Liver (tissue), 9 donors: ENCODE data around the gene ZSCAN10. TPM values are rescaled to one million over a fixed set of nuclear protein-coding genes. Genes with fewer than 3 reads are reported as not detected.

ENCODE experiments used
- DNase-seq: peaks from one replicate; pipeline ENCODE4 v3.0.0-alpha.2; 2017; ENCODE audit warnings: low spot score
- H3K27ac ChIP-seq, 2 donors: one replicate each; pipeline ENCODE4 v1.7.0; 2013; ENCODE audit warnings: inconsistent platforms in 2 of 2, low read length in 2 of 2, control low read depth in 1 of 2, low read depth in 1 of 2, mild to moderate bottlenecking in 1 of 2
- H3K27me3 ChIP-seq, 4 donors: one replicate each; pipeline versions ENCODE4 v1.6.1 to v1.7.0; 2013; ENCODE audit warnings: low read length in 3 of 4, inconsistent platforms in 1 of 4, mild to moderate bottlenecking in 1 of 4, moderate library complexity in 1 of 4; ENCODE audit not compliant: control insufficient read depth in 4 of 4, insufficient read depth in 4 of 4
- H3K36me3 ChIP-seq, 4 donors: one replicate each; pipeline versions ENCODE4 v1.6.1 to v1.7.0; 2013; ENCODE audit warnings: low read length in 3 of 4, mild to moderate bottlenecking in 3 of 4, low read depth in 1 of 4, moderate library complexity in 1 of 4; ENCODE audit not compliant: control insufficient read depth in 4 of 4, insufficient read depth in 3 of 4
- H3K4me1 ChIP-seq, 4 donors: one replicate each; pipeline versions ENCODE4 v1.6.1 to v1.7.0; 2013; ENCODE audit warnings: low read length in 3 of 4, mild to moderate bottlenecking in 3 of 4, moderate library complexity in 1 of 4; ENCODE audit not compliant: control insufficient read depth in 4 of 4, insufficient read depth in 4 of 4
- H3K4me3 ChIP-seq, 3 donors: one replicate each; pipeline versions ENCODE4 v1.6.1 to v1.7.0; 2013; ENCODE audit warnings: low read length in 3 of 3, control low read depth in 1 of 3, low read depth in 1 of 3, mild to moderate bottlenecking in 1 of 3
- H3K9ac ChIP-seq, 2 donors: one replicate each; pipeline ENCODE4 v1.7.0; 2013; ENCODE audit warnings: low read length in 2 of 2, mild to moderate bottlenecking in 2 of 2, moderate library complexity in 2 of 2, control low read depth in 1 of 2, low read depth in 1 of 2
- H3K9me3 ChIP-seq, 4 donors: one replicate each; pipeline versions ENCODE4 v1.6.1 to v1.7.0; 2013; ENCODE audit warnings: low read length in 3 of 4; ENCODE audit not compliant: control insufficient read depth in 4 of 4
- CTCF ChIP-seq: fragments of 150-350 bp; IDR thresholded peaks from 2 replicates; pipeline ENCODE4 v1.5.1; 2017; ENCODE audit warnings: improper control_type of control experiment, low read depth, low read length; ENCODE audit not compliant: missing input control
- EGR1 ChIP-seq, 2 donors: IDR thresholded peaks; 2 replicates each; pipeline ENCODE4 v1.6.1; 2016 to 2018; ENCODE audit warnings: antibody characterized with exemption in 2 of 2, low read depth in 2 of 2
- FOXA1 ChIP-seq: IDR thresholded peaks from 2 replicates; pipeline ENCODE4 v1.6.1; 2016; ENCODE audit warnings: antibody characterized with exemption
- FOXA2 ChIP-seq: IDR thresholded peaks from 2 replicates; pipeline ENCODE4 v1.6.1; 2016; ENCODE audit warnings: antibody characterized with exemption
- GABPA ChIP-seq, 2 donors: IDR thresholded peaks in 1 of 2; conservative IDR thresholded peaks in 1 of 2; 2 replicates each; pipeline ENCODE4 v1.6.1; 2016; ENCODE audit warnings: antibody characterized with exemption in 2 of 2, mild to moderate bottlenecking in 1 of 2, moderate library complexity in 1 of 2
- HNF4A ChIP-seq, 2 donors: conservative IDR thresholded peaks; 2 replicates each; pipeline ENCODE4 v1.6.1; 2016; ENCODE audit warnings: antibody characterized with exemption in 2 of 2, mild to moderate bottlenecking in 2 of 2
- JUND ChIP-seq, 2 donors: IDR thresholded peaks; 2 replicates each; pipeline ENCODE4 v1.6.1; 2016; ENCODE audit warnings: antibody characterized with exemption in 2 of 2
- MAX ChIP-seq: IDR thresholded peaks from 2 replicates; pipeline ENCODE4 v1.6.1; 2016; ENCODE audit warnings: antibody characterized with exemption
- NR2F2 ChIP-seq: IDR thresholded peaks from 2 replicates; pipeline ENCODE4 v1.6.1; 2016; ENCODE audit warnings: antibody characterized with exemption
- RAD21 ChIP-seq, 2 donors: IDR thresholded peaks; 2 replicates each; pipeline ENCODE4 v1.6.1; 2016; ENCODE audit warnings: antibody characterized with exemption in 2 of 2, mild to moderate bottlenecking in 2 of 2
- RXRA ChIP-seq, 2 donors: IDR thresholded peaks; 2 replicates each; pipeline ENCODE4 v1.6.1; 2017 to 2018; ENCODE audit warnings: antibody characterized with exemption in 2 of 2, mild to moderate bottlenecking in 1 of 2
- SP1 ChIP-seq: IDR thresholded peaks from 2 replicates; pipeline ENCODE4 v1.6.1; 2018; ENCODE audit warnings: antibody characterized with exemption, mild to moderate bottlenecking
- YY1 ChIP-seq: IDR thresholded peaks from 2 replicates; pipeline ENCODE4 v1.6.1; 2016; ENCODE audit warnings: antibody characterized with exemption, mild to moderate bottlenecking
- ZBTB33 ChIP-seq: IDR thresholded peaks from 2 replicates; pipeline ENCODE4 v1.6.1; 2016; ENCODE audit warnings: antibody characterized with exemption
- WGBS: extraction: QIAGEN DNeasy Blood & Tissue Kit; methylation state at CpG from one replicate; pipeline ENCODE4 v1.1.7; 2013; 5-methylcytosine and 5-hydroxymethylcytosine counted together
- polyA plus RNA-seq, 2 donors: library from polyadenylated mRNA; stranded (reverse) in 1 of 2; unstranded in 1 of 2; fragments of 200-250 nt in 1 of 2; fragments of >200 nt in 1 of 2; fragmentation: Nextera tagmentation in 1 of 2; extraction: Ambion mirVana in 1 of 2; gene quantifications; one replicate each; pipeline versions ENCODE4 v1.2.1 to v1.2.3, GENCODE V29; 2013 to 2015
- total RNA-seq, 2 donors: library from RNA; depleted of rRNA; stranded (reverse); fragments of >200 nt; gene quantifications; one replicate each; pipeline ENCODE4 v1.2.3, GENCODE V29; 2014
- TF ChIP-seq, protein P1 (sequence below): IDR thresholded peaks from 2 replicates; pipeline ENCODE4 v1.6.1; 2016; ENCODE audit warnings: antibody characterized with exemption, mild to moderate bottlenecking
- TF ChIP-seq, protein P2 (sequence below): IDR thresholded peaks from 2 replicates; pipeline ENCODE4 v1.6.1; 2016; ENCODE audit warnings: antibody characterized with exemption
- donor health status: healthy.
- donor health status: healthy.
- donor health status: healthy.
- donor health status: healthy.
- donor health status: healthy.

Gene ZSCAN10
- total and polyA plus RNA-seq, 4 donors = not detected

- H3K9me3 ChIP-seq = no peaks in the 10 kb centered on the region
- DNase-seq = no peak
- H3K36me3 ChIP-seq = peaks cover 0 to 35% (median 7%) of the 10 kb centered on the region in 4 donors
- H3K27me3 ChIP-seq = no peaks in the 10 kb centered on the region
- no peak overlapping the region for H3K4me3 ChIP-seq
- H3K4me1 ChIP-seq = peaks cover 11 to 21% (median 18%) of the 10 kb centered on the region in 4 donors
- H3K27ac ChIP-seq = no peak overlapping the region
- no peak overlapping the region for H3K9ac ChIP-seq
- WGBS = 96% methylated on average over 22 of the region's 22 CpGs
- TF ChIP-seq GABPA (IDR thresholded peaks at IDR 0.05 in 1 of 2, conservative IDR thresholded peaks at IDR 0.05 in 1 of 2) (no peak), YY1 (no peak), MAX (no peak), RXRA (IDR thresholded peaks at IDR 0.05) (no peak), CTCF (no peak), JUND (IDR thresholded peaks at IDR 0.05) (no peak), FOXA1 (no peak), EGR1 (IDR thresholded peaks at IDR 0.05; ENCODE audit: low read depth in 2 of 2) (no peak), NR2F2 (no peak), SP1 (no peak), HNF4A (conservative IDR thresholded peaks at IDR 0.05) (no peak), RAD21 (IDR thresholded peaks at IDR 0.05) (no peak), ZBTB33 (no peak), FOXA2 (no peak)
- TF ChIP-seq, protein P1, sequence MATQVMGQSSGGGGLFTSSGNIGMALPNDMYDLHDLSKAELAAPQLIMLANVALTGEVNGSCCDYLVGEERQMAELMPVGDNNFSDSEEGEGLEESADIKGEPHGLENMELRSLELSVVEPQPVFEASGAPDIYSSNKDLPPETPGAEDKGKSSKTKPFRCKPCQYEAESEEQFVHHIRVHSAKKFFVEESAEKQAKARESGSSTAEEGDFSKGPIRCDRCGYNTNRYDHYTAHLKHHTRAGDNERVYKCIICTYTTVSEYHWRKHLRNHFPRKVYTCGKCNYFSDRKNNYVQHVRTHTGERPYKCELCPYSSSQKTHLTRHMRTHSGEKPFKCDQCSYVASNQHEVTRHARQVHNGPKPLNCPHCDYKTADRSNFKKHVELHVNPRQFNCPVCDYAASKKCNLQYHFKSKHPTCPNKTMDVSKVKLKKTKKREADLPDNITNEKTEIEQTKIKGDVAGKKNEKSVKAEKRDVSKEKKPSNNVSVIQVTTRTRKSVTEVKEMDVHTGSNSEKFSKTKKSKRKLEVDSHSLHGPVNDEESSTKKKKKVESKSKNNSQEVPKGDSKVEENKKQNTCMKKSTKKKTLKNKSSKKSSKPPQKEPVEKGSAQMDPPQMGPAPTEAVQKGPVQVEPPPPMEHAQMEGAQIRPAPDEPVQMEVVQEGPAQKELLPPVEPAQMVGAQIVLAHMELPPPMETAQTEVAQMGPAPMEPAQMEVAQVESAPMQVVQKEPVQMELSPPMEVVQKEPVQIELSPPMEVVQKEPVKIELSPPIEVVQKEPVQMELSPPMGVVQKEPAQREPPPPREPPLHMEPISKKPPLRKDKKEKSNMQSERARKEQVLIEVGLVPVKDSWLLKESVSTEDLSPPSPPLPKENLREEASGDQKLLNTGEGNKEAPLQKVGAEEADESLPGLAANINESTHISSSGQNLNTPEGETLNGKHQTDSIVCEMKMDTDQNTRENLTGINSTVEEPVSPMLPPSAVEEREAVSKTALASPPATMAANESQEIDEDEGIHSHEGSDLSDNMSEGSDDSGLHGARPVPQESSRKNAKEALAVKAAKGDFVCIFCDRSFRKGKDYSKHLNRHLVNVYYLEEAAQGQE = no peak
- TF ChIP-seq, protein P2, sequence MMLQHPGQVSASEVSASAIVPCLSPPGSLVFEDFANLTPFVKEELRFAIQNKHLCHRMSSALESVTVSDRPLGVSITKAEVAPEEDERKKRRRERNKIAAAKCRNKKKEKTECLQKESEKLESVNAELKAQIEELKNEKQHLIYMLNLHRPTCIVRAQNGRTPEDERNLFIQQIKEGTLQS = no peak
Measured at GRCh38 chr16:3142327-3142726, 43.2 kb upstream of the ZSCAN10 start.

GRCh38 chr16:3141781-3142311 lies 42.8 kb upstream of the ZSCAN10 start:
- Histone ChIP-seq H3K9me3 (no peaks in the 10 kb centered on the region), H3K9ac (no peak overlapping the region), H3K4me3 (no peak overlapping the region), H3K27me3 (no peaks in the 10 kb centered on the region), H3K27ac (no peak overlapping the region), H3K36me3 (peaks cover 0 to 35% (median 7%) of the 10 kb centered on the region in 4 donors), H3K4me1 (peaks cover 11 to 21% (median 18%) of the 10 kb centered on the region in 4 donors)
- no peak for DNase-seq
- whole genome bisulfite sequencing = 97% methylated on average over 23 of the region's 23 CpGs
- TF ChIP-seq NR2F2 = no peak
- no peak for TF ChIP-seq HNF4A (conservative IDR thresholded peaks at IDR 0.05)
- no peak for TF ChIP-seq MAX
- TF ChIP-seq YY1 = no peak
- no peak for TF ChIP-seq EGR1 (IDR thresholded peaks at IDR 0.05; ENCODE audit: low read depth in 2 of 2)
- TF ChIP-seq FOXA2 = no peak
- no peak for TF ChIP-seq CTCF
- no peak for TF ChIP-seq SP1
- TF ChIP-seq, protein P1 = no peak
- TF ChIP-seq RXRA (IDR thresholded peaks at IDR 0.05) = no peak
- no peak for TF ChIP-seq GABPA (IDR thresholded peaks at IDR 0.05 in 1 of 2, conservative IDR thresholded peaks at IDR 0.05 in 1 of 2)
- TF ChIP-seq RAD21 (IDR thresholded peaks at IDR 0.05) = no peak
